HG03175 (cell line): Measurements from ENCODE around the gene FAM13B.
"Not testable (repeated sequence)": the region's sequence is repeated elsewhere in the genome, so short reads cannot be mapped to it uniquely, and the experiment has no call there.

Experiments
- ATAC-seq: cut with Tn5 transposase; IDR thresholded peaks from one replicate; pipeline ENCODE4 v1.9.1; 2021; ENCODE audit warnings: mild to moderate bottlenecking, moderate library complexity; ENCODE audit not compliant: unreplicated experiment

FAM13B gene

GRCh38 chr5:137989419-137989818 lies 43.5 kb downstream of the FAM13B start:
- no peak for ATAC-seq

DNA sequence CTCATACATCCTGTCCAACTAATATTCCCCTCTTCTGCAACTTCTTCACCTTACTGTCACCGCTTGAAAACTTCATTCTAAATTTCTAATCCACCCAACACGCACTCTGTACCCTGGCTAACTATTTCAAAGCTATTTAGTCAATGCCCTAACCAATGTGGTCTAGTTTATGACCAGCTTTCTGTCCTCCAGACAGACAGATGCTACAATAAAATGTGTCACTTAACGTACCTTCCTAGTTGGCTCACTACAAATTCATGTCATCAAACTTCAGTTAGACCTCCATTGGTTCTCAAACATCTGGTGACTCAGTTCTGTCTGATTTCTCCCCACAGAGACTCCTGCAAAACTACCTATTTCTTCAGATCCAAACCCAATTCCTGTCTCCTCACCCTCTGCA lies 57.7 kb downstream of the FAM13B start:
- ATAC-seq = no peak

- not testable (repeated sequence) for ATAC-seq
These were observed 62.5 kb downstream of the FAM13B start for GRCh38 chr5:137970384-137970783.

DNA sequence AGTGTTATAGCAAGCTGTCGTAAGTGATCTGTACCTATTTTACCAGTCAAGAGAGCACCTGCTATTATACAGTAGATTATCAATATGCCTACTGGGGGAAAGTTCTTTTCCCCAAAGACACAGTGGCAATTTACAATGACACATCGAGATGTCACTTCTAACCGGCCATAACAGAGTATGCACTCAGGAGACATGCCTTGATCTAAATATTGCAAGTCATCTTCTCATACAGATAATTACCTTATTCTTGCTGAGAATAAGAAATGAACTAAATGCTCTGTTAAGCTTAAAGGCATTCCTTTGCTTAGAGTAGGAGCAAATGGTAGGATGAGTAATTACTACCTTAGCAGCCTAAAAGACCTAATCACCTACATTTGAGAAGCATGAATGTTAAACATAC lies 72.1 kb downstream of the FAM13B start:
- ATAC-seq = no peak

DNA sequence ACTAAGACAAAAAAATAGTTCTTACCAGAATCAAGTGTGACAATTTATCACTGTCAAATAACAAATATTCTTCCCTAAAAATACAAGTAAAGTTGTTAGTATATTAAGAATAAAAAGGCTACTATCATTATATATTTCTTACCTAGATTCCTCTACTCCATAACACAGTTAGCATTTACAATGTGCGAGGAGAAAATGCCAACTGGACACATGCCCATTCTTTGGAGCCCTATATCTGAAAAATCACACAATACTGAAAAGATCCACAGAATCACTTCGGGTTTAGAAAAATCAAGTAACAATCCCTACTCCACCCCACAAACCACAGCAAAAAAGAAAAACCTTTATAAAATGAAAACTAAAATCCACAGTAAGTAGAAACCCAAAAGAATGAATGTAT lies 72.7 kb downstream of the FAM13B start:
- ATAC-seq = no peak

DNA sequence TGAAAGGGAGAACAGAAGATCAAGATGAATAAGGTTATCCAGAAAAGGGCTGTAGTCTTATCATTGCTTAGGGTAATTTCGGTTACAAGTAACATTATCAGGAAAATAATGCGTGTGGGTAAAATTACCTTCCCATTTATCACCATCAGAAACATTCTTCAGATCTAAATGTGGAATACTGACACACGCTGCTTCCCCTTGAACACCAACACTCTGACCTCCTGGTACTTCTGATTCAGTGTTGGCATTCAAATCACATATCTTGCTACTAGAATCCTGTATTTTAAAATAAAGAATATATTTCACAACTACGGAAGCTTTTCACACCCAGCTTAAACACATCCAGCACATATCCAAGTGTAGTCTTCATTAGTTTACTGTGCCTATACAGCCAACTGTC lies 73.4 kb downstream of the FAM13B start:
- no peak for ATAC-seq

- no peak for ATAC-seq
These were observed 74.9 kb downstream of the FAM13B start for GRCh38 chr5:137957948-137958347.

DNA sequence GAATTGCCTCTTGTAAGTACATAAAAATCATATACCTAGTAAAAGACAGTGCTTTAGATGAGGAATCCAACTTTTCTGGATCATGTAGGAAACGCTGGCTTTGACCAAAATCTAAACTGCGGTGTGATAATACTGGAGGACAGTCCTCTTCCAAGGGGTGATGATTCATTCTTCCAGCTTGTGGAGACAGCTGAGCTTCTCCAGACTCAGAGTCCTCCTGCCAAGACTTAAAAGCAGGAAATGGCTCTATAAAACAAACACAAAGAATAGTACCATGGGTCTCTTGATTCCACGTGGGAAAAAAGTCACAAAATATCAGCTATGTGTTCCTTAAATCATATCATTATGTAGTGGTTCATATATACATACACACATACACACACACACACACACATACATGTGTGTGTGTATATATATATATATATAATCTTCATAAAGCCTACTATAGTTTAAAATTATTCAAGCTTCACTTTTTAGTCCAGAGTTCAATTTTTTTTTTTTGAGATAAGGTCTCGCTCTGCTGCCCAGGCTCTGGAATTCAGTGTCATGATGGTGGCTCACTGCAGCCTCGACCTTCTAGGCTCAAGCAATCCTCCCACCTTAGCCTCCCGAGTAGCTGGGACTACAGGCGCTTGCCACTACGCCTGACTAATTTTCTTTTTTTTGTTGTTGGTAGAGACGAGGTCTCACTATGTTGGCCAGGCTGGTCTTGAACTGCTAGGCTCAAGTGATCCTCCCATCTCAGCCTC lies 78.6 kb downstream of the FAM13B start:
- no peak for ATAC-seq

DNA sequence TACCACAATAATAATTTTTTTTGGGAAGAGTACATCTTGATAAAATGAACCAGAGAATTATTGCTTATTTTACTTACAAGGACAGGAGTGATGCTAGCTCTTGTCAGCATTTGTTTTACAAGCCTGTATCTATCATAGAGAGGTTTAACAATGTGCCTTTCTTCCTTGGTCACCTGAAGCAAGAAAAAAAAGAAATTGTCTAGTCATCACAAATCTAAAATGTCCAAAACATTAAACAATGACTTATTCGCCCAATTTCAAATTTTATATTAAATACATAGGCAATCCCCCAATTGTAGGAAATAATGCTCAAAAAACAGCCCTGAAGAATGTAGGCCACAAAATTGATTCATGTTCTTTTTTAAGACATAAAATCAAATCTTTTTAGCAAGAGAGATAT lies 87.1 kb downstream of the FAM13B start:
- no peak for ATAC-seq

DNA sequence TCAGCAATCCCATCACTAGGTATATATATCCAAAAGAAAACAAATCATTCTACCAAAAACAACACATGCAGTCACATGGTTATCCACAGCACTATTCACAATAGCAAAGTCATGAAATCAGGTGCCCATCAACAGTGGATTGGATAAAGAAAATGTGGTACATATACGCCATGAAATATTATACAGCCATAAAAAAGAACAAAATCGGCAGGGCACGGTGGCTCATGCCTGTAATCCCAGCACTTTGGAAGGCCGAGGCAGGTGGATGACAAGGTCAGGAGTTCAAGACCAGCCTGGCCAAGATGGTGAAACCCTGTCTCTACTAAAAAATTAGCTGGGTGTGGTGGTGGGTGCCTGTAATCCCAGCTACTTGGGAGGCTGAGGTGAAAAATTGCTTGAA lies 88.6 kb downstream of the FAM13B start:
- not testable (repeated sequence) for ATAC-seq

DNA sequence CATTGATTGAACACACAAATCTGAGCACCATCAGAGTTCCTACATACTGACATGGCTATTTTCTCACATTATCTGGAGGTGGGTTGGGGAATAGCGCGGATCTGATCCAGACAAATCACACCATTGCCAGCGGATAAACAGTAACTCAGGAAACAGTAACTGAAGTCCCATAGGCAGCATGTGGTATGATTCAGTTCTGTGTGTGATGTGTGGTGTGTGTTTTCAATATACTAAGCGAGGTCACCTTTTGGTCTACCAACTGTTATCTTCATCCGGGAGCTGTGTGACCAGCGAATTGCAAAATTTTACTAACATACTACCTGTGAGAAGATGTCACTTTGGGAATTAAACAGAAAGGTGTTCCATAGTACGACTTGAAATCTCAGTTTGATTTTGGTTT lies 93.5 kb downstream of the FAM13B start:
- no peak for ATAC-seq

DNA sequence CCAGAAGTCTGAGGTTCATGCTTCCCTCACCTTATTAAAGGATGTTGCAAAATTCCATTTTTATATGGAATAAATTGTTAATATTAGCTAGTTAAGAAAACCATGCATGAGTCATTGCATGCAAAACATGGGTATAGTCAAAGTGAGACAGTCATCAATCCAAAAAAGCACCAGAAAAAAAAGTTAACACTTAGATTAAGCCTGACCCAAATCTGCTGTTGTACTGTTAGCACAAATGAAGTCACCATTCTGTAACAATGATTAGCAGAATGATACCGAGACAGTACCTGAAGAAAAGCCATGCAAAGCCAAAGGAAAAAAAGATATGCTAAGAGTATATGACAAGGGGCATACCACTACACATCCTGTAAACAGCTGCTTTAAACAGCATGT lies 94.1 kb downstream of the FAM13B start:
- peak; percentile 56 for ATAC-seq

DNA sequence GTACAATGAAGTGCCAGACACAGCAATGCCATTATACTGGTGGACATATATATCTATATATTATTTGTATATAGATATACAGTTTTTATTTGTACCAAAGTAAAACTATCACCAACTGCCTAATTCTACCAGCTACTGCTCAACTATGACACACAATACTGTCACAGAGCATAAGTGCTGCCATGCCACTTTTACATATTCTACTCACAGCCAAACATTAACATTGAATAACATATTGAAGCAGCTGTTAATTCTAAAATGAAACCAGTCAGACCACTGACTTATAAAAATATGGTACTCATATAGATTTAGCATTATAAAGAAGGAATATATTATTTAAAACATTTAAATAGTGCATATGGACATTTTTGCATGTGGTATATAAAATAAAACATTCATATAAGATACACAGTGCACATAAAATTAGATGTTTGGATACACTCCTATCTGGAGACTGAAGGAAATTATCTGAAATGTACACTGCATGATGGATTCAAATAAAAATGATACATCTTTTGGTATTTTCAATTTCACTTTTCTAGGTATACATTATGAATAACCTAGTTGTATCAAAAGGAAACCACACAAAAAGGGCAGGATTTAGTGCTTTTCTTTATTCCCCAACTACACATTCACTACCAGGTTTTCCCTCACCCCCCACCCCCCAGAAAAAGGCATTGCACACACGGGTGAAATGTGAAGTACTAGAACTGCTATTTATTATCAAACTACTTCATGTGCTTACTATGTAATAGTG lies 94.7 kb downstream of the FAM13B start:
- no peak for ATAC-seq

GRCh38 chr5:137935694-137936093 lies 97.2 kb downstream of the FAM13B start:
- ATAC-seq = no peak

- no peak for ATAC-seq
These were observed 97.7 kb downstream of the FAM13B start for GRCh38 chr5:137935190-137935589.

GRCh38 chr5:137933491-137933911 lies 99.4 kb downstream of the FAM13B start:
- ATAC-seq = no peak

- no peak for ATAC-seq
These were observed 100.1 kb downstream of the FAM13B start for GRCh38 chr5:137932800-137933199.

DNA sequence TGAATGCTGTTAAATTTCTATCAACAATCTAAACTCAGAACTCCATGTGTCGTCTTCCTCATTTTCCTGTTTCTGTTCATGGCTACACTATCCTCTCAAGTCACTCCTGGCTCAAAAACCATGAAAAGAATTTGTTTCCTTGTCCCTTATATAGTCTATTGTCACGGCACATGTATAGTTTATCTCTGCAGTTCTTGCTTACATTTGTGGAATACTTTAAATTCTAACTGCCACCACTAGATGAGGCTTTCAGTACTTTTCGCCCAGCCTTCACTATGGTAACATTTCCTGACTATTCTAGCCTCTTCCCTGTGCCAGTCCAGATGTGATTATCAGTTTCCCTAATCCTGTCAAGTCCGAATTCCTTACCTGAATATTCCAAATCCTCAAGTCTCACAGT lies 109.0 kb downstream of the FAM13B start:
- no peak for ATAC-seq

- no peak for ATAC-seq
These were observed 110.9 kb downstream of the FAM13B start for GRCh38 chr5:137921931-137922330.

GRCh38 chr5:137916923-137917322 lies 116.0 kb downstream of the FAM13B start:
- no peak for ATAC-seq

DNA sequence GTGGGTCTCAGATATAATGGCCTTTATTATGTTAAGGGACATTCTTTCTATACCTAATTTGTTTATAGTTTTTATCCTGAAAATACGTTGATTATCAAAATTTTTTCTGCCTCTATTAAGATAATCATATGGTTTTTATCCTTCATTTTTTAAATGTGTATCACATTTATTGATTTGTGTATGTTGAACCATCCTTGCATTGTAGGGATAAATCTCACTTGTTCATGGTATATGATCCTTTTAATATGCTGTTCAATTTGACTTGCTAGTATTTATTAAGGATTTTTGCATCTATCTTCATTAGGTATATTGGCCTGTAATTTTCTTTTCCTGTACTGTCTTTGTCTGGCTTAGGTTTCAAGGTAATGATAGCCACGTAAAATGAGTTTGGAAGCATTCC lies 118.1 kb downstream of the FAM13B start:
- ATAC-seq = no peak

GRCh38 chr5:137902408-137903133 lies 130.3 kb downstream of the FAM13B start:
- ATAC-seq = no peak
